Measurements from ENCODE around the gene ANO4. TPM values are rescaled to one million over a fixed set of nuclear protein-coding genes. Genes with fewer than 3 reads are reported as not detected.

Gene ANO4
- total and polyA plus RNA-seq, 2 donors = 1.1 to 3.5 TPM

DNA sequence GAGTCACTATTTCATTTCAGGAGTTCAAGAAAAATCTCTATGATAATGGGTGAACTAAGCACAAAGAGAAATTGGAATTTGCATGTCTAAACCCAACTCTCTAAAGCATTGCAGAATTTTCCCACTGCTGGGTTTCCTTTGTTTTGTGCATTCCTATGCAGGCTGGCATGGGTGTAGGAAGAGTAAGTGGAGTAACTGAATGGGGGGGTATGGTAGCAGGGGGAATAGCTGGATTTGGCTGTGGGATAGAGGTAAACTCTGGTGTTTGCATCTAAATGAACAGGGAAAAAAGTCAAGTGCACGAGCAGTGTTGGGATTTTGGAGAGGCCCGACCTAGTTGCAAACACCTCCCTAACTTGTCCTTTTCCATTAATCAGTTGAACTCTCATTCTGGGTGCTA lies 159.1 kb downstream of the ANO4 start:
- WGBS = 72% methylated on average over 2 of the region's 2 CpGs
- no peaks in the 10 kb centered on the region for H3K36me3 ChIP-seq (ENCODE audit: insufficient read depth)
- H3K27ac ChIP-seq (ENCODE audit: low read depth) = no peak overlapping the region
- no peaks in the 10 kb centered on the region for H3K4me1 ChIP-seq (ENCODE audit: insufficient read depth)
- no peak overlapping the region for H3K4me3 ChIP-seq (ENCODE audit: low read depth, low read length)
- no peak for DNase-seq (ENCODE audit: extremely low spot score)

DNA sequence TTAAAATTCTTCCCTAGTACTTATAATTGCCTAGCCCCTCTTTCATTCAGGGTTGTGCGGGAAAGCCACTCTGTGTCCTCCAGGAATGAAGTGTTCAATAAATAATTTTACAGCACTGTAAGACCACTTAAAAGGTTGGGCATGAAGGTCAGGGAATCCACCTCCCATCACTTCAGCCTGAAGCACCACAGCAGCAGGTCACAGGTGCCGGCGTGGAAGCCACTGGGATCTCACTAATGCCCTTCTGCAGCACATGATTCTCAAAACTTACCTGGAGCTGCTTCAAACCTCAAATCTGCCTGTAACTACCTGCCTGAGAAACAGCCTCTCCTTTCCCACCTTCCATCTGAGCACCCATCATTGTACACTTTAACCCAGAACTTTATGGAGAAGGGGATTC lies 159.5 kb downstream of the ANO4 start:
- Histone ChIP-seq H3K27ac (ENCODE audit: low read depth) (no peak overlapping the region), H3K4me3 (ENCODE audit: low read depth, low read length) (no peak overlapping the region), H3K4me1 (ENCODE audit: insufficient read depth) (no peaks in the 10 kb centered on the region), H3K36me3 (ENCODE audit: insufficient read depth) (no peaks in the 10 kb centered on the region)
- 93% methylated on average over 3 of the region's 3 CpGs for WGBS
- no peak for DNase-seq (ENCODE audit: extremely low spot score)

DNA sequence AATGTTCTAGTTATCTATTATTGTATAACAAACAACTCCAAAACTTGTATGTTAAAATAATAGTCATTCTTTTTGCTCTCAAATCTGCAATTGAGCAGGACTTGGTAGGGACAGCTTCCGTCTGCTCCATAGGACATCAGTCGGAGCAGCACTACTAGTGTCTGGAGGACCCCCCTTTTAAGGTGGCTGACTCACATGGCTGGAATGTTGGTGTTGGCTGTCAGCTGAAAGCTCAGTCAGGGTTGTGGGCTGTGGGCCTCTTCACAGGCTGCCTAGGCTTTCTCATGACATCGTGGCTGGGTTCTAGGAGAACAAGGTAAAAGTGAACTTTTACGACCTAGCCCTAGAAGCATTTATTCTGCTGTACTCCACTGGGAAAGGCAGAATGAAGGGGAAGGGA lies 160.6 kb downstream of the ANO4 start:
- no peaks in the 10 kb centered on the region for H3K36me3 ChIP-seq (ENCODE audit: insufficient read depth)
- 50% methylated on average over 4 of the region's 4 CpGs for WGBS
- H3K4me3 ChIP-seq (ENCODE audit: low read depth, low read length) = no peak overlapping the region
- no peak overlapping the region for H3K27ac ChIP-seq (ENCODE audit: low read depth)
- H3K4me1 ChIP-seq (ENCODE audit: insufficient read depth) = no peaks in the 10 kb centered on the region
- no peak for DNase-seq (ENCODE audit: extremely low spot score)

DNA sequence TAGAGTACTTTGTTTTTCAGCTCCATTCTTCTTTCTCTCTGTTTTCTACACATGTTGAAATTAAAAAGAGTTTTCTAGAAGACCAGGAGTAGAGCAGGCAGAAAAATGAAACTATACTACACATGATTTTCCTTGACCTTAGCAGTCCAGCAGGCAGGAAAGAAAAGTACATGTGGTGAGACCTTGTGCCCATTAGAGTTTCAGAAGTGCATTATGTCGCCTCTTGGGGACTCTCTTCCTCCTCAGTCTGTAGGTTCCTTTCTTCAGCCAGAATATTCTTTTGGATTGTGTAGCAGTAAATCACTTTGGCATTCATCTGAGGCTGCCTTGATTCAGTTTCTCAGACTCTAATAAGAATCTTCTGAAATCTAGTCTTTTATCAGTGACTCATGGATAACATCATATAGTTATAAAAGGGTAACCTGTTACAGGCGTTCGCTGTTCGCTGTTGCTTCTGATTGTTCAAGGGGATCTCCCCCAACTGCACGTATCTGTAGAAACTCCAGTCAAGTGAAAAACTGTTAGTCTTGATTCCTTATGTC lies 161.8 kb downstream of the ANO4 start:
- H3K36me3 ChIP-seq (ENCODE audit: insufficient read depth) = no peaks in the 10 kb centered on the region

DNA sequence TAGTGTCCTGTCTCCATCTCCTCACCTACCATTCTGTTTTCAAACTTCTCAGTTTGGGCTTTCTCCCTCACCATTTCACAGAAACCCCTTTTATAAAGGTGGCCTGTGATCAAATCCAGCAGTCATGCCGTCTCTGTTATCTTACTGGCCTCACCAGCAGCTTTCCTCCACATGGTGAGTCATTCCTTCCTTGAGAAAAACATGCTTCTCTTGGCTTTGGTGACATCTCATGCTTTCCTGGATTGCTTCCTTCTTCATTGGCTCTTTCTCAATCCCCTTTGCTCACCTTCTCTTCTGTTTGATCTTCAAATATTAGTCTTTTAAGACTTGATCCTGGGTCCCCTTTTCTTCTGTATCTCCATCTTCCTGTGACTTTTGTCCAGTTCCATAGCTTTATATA lies 164.9 kb downstream of the ANO4 start:
- 14% methylated on average over 1 of the region's 1 CpG for WGBS
- H3K4me1 ChIP-seq (ENCODE audit: insufficient read depth) = no peaks in the 10 kb centered on the region

More for the DNA sequence above, 161.8 kb downstream of the ANO4 start:
- Histone ChIP-seq H3K27ac (ENCODE audit: low read depth) (no peak overlapping the region), H3K4me1 (ENCODE audit: insufficient read depth) (no peaks in the 10 kb centered on the region), H3K4me3 (ENCODE audit: low read depth, low read length) (no peak overlapping the region)
- no peak for DNase-seq (ENCODE audit: extremely low spot score)
- WGBS = 70% methylated on average over 5 of the region's 5 CpGs

GRCh38 chr12:100962086-100962712 lies 167.6 kb downstream of the ANO4 start:
- Histone ChIP-seq H3K36me3 (ENCODE audit: insufficient read depth) (no peaks in the 10 kb centered on the region), H3K4me3 (ENCODE audit: low read depth, low read length) (no peak overlapping the region), H3K4me1 (ENCODE audit: insufficient read depth) (no peaks in the 10 kb centered on the region), H3K27ac (ENCODE audit: low read depth) (no peak overlapping the region)
- 93% methylated on average over 5 of the region's 5 CpGs for WGBS
- DNase-seq (ENCODE audit: extremely low spot score) = no peak

More for the DNA sequence above, 164.9 kb downstream of the ANO4 start:
- Histone ChIP-seq H3K4me3 (ENCODE audit: low read depth, low read length) (no peak overlapping the region), H3K27ac (ENCODE audit: low read depth) (no peak overlapping the region), H3K36me3 (ENCODE audit: insufficient read depth) (no peaks in the 10 kb centered on the region)
- no peak for DNase-seq (ENCODE audit: extremely low spot score)

GRCh38 chr12:100963381-100963780 lies 168.8 kb downstream of the ANO4 start:
- Histone ChIP-seq H3K4me3 (ENCODE audit: low read depth, low read length) (no peak overlapping the region), H3K4me1 (ENCODE audit: insufficient read depth) (no peaks in the 10 kb centered on the region), H3K36me3 (ENCODE audit: insufficient read depth) (no peaks in the 10 kb centered on the region), H3K27ac (ENCODE audit: low read depth) (no peak overlapping the region)
- DNase-seq (ENCODE audit: extremely low spot score) = no peak
- 47% methylated on average over 3 of the region's 3 CpGs for WGBS

GRCh38 chr12:100964028-100964427 lies 169.5 kb downstream of the ANO4 start:
- H3K4me1 ChIP-seq (ENCODE audit: insufficient read depth) = no peaks in the 10 kb centered on the region
- no peaks in the 10 kb centered on the region for H3K36me3 ChIP-seq (ENCODE audit: insufficient read depth)
- no peak overlapping the region for H3K27ac ChIP-seq (ENCODE audit: low read depth)
- no peak overlapping the region for H3K4me3 ChIP-seq (ENCODE audit: low read depth, low read length)
- 48% methylated on average over 2 of the region's 2 CpGs for WGBS
- no peak for DNase-seq (ENCODE audit: extremely low spot score)

- Histone ChIP-seq H3K36me3 (ENCODE audit: insufficient read depth) (no peaks in the 10 kb centered on the region), H3K4me3 (ENCODE audit: low read depth, low read length) (no peak overlapping the region), H3K4me1 (ENCODE audit: insufficient read depth) (no peaks in the 10 kb centered on the region), H3K27ac (ENCODE audit: low read depth) (no peak overlapping the region)
- WGBS = 47% methylated on average over 1 of the region's 1 CpG
- DNase-seq (ENCODE audit: extremely low spot score) = no peak
Observed at GRCh38 chr12:100967189-100967588, 172.6 kb downstream of the ANO4 start.

- no peaks in the 10 kb centered on the region for H3K36me3 ChIP-seq (ENCODE audit: insufficient read depth)
- DNase-seq (ENCODE audit: extremely low spot score) = no peak
- 88% methylated on average over 4 of the region's 4 CpGs for WGBS
- no peaks in the 10 kb centered on the region for H3K4me1 ChIP-seq (ENCODE audit: insufficient read depth)
- no peak overlapping the region for H3K27ac ChIP-seq (ENCODE audit: low read depth)
- no peak overlapping the region for H3K4me3 ChIP-seq (ENCODE audit: low read depth, low read length)
Observed at GRCh38 chr12:100970894-100971293, 176.3 kb downstream of the ANO4 start.

GRCh38 chr12:100972121-100972520 lies 177.5 kb downstream of the ANO4 start:
- H3K27ac ChIP-seq (ENCODE audit: low read depth) = no peak overlapping the region
- WGBS = 91% methylated on average over 2 of the region's 2 CpGs

GRCh38 chr12:100974341-100974740 lies 179.8 kb downstream of the ANO4 start:
- Histone ChIP-seq H3K4me3 (ENCODE audit: low read depth, low read length) (no peak overlapping the region), H3K27ac (ENCODE audit: low read depth) (no peak overlapping the region), H3K4me1 (ENCODE audit: insufficient read depth) (no peaks in the 10 kb centered on the region), H3K36me3 (ENCODE audit: insufficient read depth) (no peaks in the 10 kb centered on the region)
- DNase-seq (ENCODE audit: extremely low spot score) = no peak
- 74% methylated on average over 3 of the region's 3 CpGs for WGBS

More at GRCh38 chr12:100972121-100972520, 177.5 kb downstream of the ANO4 start:
- Histone ChIP-seq H3K4me1 (ENCODE audit: insufficient read depth) (no peaks in the 10 kb centered on the region), H3K36me3 (ENCODE audit: insufficient read depth) (no peaks in the 10 kb centered on the region), H3K4me3 (ENCODE audit: low read depth, low read length) (no peak overlapping the region)
- DNase-seq (ENCODE audit: extremely low spot score) = no peak

GRCh38 chr12:100974747-100975146 lies 180.2 kb downstream of the ANO4 start:
- WGBS = 63% methylated on average over 9 of the region's 9 CpGs
- no peak for DNase-seq (ENCODE audit: extremely low spot score)
- Histone ChIP-seq H3K36me3 (ENCODE audit: insufficient read depth) (no peaks in the 10 kb centered on the region), H3K27ac (ENCODE audit: low read depth) (no peak overlapping the region), H3K4me3 (ENCODE audit: low read depth, low read length) (no peak overlapping the region), H3K4me1 (ENCODE audit: insufficient read depth) (no peaks in the 10 kb centered on the region)

DNA sequence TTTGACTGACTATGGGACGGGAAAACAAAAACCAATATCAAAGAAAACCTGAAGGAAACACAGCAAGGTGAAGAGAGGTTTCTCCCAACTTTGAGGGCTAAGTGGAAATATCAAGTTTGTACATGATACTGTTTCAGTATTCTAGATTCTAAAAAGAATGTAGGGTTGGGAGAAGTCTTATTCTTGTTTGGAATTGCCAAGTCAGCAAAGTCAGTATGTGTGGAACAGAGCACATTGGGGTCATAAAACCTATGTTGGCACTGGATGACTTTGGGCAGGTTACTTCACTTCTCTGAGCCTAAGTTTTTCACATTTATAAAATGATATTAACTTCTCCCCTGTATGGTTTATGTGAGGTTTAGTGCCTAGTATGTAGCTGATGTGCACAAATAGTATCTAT lies 182.2 kb downstream of the ANO4 start:
- Histone ChIP-seq H3K4me3 (ENCODE audit: low read depth, low read length) (no peak overlapping the region), H3K4me1 (ENCODE audit: insufficient read depth) (no peaks in the 10 kb centered on the region), H3K27ac (ENCODE audit: low read depth) (no peak overlapping the region), H3K36me3 (ENCODE audit: insufficient read depth) (no peaks in the 10 kb centered on the region)
- 92% methylated on average over 1 of the region's 1 CpG for WGBS
- no peak for DNase-seq (ENCODE audit: extremely low spot score)

All from urinary bladder (tissue), 4 donors.